Ovary (tissue), 9 donors: ENCODE results near the gene TNFRSF19. TPM values are rescaled to one million over a fixed set of nuclear protein-coding genes. Genes with fewer than 3 reads are reported as not detected.

Experiments used
- DNase-seq, 5 donors: peaks; one replicate each; pipeline ENCODE4 v3.0.0-alpha.2; 2019 to 2020
- H3K27ac ChIP-seq, 2 donors: fragments of 200-600 bp; one replicate each; pipeline versions ENCODE4 v1.5.1 to v1.8.0; 2019 to 2022
- H3K27me3 ChIP-seq: fragments of 200-600 bp; one replicate; pipeline ENCODE4 v1.8.0; 2022
- H3K36me3 ChIP-seq: fragments of 200-600 bp; sonication (generic); one replicate; pipeline ENCODE4 v1.5.1; 2019
- H3K4me1 ChIP-seq: one replicate; pipeline ENCODE4 v1.8.1; 2013; ENCODE audit warnings: mild to moderate bottlenecking, moderate library complexity; ENCODE audit not compliant: insufficient read depth
- H3K4me3 ChIP-seq: fragments of 200-600 bp; sonication (generic); one replicate; pipeline ENCODE4 v1.5.1; 2017
- H3K9me3 ChIP-seq, 2 donors: fragments of 200-600 bp in 1 of 2; sonication (generic) in 1 of 2; one replicate each; pipeline versions ENCODE4 v1.5.1 to v1.8.1; 2013 to 2019; ENCODE audit warnings: mild to moderate bottlenecking in 1 of 2, moderate library complexity in 1 of 2
- EP300 ChIP-seq: sonication (generic); formaldehyde crosslinking; IDR thresholded peaks from one replicate; pipeline ENCODE4 v1.6.1; 2017; ENCODE audit warnings: antibody characterized with exemption
- POLR2A ChIP-seq: fragments of 450-650 bp; IDR thresholded peaks from one replicate; pipeline ENCODE4 v1.6.1; 2017; ENCODE audit warnings: antibody characterized with exemption, mild to moderate bottlenecking, moderate library complexity
- WGBS, 3 donors: extraction: QIAGEN DNeasy Blood & Tissue Kit in 1 of 3; methylation state at CpG; one replicate each; pipeline versions ENCODE4 v1.1.5 to v1.1.7; 2013 to 2017; 5-methylcytosine and 5-hydroxymethylcytosine counted together
- intact Hi-C, 4 donors: fragments of 100-400 bp; cut with DNase I; formaldehyde crosslinking; loops; one replicate each; pipeline versions ENCODE4 v1.11.0 to v1.15.1; 2022 to 2023
- polyA plus RNA-seq, 2 donors: library from polyadenylated mRNA; stranded (reverse); fragments of 200-250 nt in 1 of 2; fragments of 350-450 nt in 1 of 2; fragmentation: Illumina TruSeq in 1 of 2; extraction: RNeasy Lipid Tissue Mini Kit (QIAGEN cat#74804) in 1 of 2; gene quantifications; one replicate each; pipeline ENCODE4 v1.2.3, GENCODE V29; 2013 to 2014
- total RNA-seq, 7 donors: library from RNA; depleted of rRNA in 2 of 7; stranded (reverse); fragments of >200 nt in 2 of 7; fragmentation: NEBNext Ultra II Directional in 3 of 7; extraction: Animal tissue kit (Norgen Biotek cat#: 25700) in 3 of 7; gene quantifications; one replicate each; pipeline versions ENCODE4 v1.1.0 to v1.2.4, GENCODE V29; 2016 to 2023
- TF ChIP-seq, protein P1 (sequence below), 3 donors: fragments of 450-650 bp in 2 of 3; fragments of 200-600 bp in 1 of 3; IDR thresholded peaks; one replicate each; pipeline versions ENCODE4 v1.5.1 to v1.8.0; 2016 to 2022; ENCODE audit warnings: antibody characterized with exemption in 3 of 3, mild to moderate bottlenecking in 1 of 3
- donor health status: DM: no; HTN: no; CAD: no; lungs with moderate emphysema.
- donor health status: DM: no; HTN: no; CAD: no.
- donor health status: Bipolar disorder and iron deficiency.
- donor health status: DM: yes; HTN: yes; CAD: no.
- donor health status: DM: no; HTN: no; CAD: no.
- donor health status: DM: yes; HTN: yes; CAD: no.

Gene TNFRSF19
- total and polyA plus RNA-seq, 9 donors: 2.6 to 15.3 (median 4.8) TPM

DNA sequence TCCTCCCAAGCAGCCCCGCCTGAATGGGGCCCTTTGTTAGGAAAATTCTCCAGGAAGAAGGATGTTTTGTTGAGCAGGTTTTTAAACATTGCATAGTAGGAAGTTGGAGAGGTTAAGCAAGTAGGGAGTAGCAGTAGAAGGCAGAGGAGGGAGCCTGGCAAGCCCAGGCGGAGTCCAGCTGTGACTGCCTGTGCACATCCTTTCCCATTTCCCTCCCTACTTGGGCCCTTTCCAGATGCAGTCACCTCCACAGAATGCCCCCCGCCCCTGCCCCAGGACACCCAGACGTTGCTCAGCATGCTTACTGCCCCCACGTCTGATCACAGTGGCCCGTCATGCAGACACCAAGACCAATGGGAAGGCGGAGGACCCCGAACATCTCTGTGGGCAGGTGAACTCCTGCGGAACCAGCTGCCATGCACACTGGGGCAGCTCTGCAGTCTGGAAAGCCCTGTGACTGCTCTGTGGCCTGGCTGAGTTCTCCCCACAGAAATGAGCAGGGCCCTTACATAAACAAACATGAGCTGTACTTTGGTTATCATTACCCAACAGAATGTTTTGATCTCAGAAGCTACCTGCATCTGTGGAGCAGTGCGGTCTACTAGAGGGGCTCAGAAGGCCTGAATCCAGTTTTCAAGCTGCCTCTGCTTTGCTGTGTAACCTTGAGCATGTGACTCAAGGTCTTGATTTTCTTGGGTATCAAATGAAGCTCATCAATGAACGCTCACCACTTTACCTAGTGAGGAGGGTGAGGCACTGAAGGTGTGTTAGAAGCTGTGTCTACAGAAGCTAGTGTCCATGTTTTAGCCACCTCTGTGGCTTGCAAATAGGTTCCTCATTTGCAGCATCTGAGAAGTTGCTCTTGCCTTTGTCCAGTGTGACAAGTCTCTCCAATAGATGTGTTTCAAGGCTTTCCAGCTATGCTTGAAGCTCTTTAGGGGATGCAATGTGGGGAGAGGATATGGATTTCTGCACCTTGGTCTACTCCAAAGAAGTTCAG is 84.2 kb downstream of the TNFRSF19 start:
- Histone ChIP-seq H3K4me3 (no peak overlapping the region), H3K9me3 (no peaks in the 10 kb centered on the region), H3K27me3 (no peaks in the 10 kb centered on the region), H3K27ac (no peak overlapping the region), H3K4me1 (peaks cover 8% of the 10 kb centered on the region), H3K36me3 (no peaks in the 10 kb centered on the region)
- 50 to 62% (median 51%) methylated on average over 11 of the region's 11 CpGs for WGBS, 3 donors
- TF ChIP-seq POLR2A: no peak
- no peak for TF ChIP-seq EP300
- TF ChIP-seq, protein P1, sequence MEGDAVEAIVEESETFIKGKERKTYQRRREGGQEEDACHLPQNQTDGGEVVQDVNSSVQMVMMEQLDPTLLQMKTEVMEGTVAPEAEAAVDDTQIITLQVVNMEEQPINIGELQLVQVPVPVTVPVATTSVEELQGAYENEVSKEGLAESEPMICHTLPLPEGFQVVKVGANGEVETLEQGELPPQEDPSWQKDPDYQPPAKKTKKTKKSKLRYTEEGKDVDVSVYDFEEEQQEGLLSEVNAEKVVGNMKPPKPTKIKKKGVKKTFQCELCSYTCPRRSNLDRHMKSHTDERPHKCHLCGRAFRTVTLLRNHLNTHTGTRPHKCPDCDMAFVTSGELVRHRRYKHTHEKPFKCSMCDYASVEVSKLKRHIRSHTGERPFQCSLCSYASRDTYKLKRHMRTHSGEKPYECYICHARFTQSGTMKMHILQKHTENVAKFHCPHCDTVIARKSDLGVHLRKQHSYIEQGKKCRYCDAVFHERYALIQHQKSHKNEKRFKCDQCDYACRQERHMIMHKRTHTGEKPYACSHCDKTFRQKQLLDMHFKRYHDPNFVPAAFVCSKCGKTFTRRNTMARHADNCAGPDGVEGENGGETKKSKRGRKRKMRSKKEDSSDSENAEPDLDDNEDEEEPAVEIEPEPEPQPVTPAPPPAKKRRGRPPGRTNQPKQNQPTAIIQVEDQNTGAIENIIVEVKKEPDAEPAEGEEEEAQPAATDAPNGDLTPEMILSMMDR (IDR thresholded peaks at IDR 0.05): no peak
- DNase-seq: no peak
- intact Hi-C loops: no loop called here

DNA sequence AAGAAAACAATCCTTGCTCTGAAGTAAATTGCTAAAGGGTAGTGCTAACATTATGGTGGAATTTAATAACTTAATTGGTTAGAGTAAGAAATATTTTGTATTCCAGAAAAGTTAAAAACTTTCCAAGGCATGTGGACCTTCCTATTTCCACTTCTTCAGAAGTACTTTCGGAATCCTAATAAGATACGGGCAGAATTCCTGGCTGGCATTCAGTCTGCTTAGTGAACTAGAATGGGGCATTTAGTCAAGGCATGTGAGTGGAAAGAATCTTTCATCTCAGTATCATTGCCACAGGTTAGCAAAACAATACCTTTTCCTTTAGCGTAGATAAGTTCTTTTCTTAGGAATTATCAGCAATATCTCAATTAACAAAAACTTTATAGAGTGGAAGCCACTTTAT is 85.1 kb downstream of the TNFRSF19 start:
- H3K4me3 ChIP-seq: no peak overlapping the region
- no peaks in the 10 kb centered on the region for H3K27me3 ChIP-seq
- no peak for DNase-seq
- no peaks in the 10 kb centered on the region for H3K36me3 ChIP-seq
- 85 to 91% (median 89%) methylated on average over 3 of the region's 3 CpGs for WGBS, 3 donors
- H3K27ac ChIP-seq: no peak overlapping the region
- TF ChIP-seq, protein P1 (IDR thresholded peaks at IDR 0.05): no peak
- TF ChIP-seq POLR2A (no peak), EP300 (no peak)
- H3K9me3 ChIP-seq: no peaks in the 10 kb centered on the region
- peaks cover 8% of the 10 kb centered on the region for H3K4me1 ChIP-seq
- intact Hi-C loops: no loop called here

DNA sequence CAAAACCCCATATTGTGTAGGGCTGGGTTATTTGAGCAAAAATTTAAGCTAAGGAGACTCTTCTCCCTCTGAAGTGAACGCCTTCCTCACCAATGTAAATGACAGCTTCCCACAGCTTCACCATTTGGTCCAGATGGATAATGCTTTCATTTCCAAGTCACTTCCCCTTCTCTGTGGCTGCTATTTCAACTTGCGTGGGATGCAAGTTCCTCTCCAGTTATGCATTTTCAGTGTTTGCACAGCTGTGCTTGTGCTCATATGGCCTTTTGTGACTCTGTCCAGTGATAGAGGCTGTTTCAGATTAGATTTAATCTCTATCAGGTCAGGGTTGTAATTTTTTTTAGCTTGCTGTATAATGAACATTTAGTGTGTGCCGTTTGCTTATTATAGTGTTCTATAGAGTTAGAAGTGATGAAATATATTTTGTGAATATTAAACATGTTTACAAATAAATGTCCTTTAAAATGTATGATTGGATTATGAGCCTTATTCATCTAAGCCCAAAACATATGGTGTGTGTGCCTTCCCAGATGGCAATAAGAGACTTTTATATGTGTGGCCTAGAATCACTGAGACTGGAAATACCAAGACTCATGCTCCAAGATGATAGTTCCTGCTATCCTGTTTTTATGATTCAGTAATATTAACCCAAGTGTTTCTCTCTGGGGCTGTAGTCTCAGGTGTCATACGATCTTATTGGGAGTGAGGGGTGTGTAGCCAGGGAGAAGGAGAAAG is 86.6 kb downstream of the TNFRSF19 start:
- Histone ChIP-seq H3K27ac (no peak overlapping the region), H3K36me3 (no peaks in the 10 kb centered on the region), H3K9me3 (no peaks in the 10 kb centered on the region), H3K4me3 (no peak overlapping the region), H3K4me1 (peaks cover 8% of the 10 kb centered on the region), H3K27me3 (no peaks in the 10 kb centered on the region)
- DNase-seq: no peak
- TF ChIP-seq EP300: no peak
- TF ChIP-seq POLR2A: no peak
- TF ChIP-seq, protein P1 (IDR thresholded peaks at IDR 0.05): no peak
- intact Hi-C loops: no loop called here
- WGBS, 3 donors: 28 to 49% (median 32%) methylated on average over 4 of the region's 4 CpGs

DNA sequence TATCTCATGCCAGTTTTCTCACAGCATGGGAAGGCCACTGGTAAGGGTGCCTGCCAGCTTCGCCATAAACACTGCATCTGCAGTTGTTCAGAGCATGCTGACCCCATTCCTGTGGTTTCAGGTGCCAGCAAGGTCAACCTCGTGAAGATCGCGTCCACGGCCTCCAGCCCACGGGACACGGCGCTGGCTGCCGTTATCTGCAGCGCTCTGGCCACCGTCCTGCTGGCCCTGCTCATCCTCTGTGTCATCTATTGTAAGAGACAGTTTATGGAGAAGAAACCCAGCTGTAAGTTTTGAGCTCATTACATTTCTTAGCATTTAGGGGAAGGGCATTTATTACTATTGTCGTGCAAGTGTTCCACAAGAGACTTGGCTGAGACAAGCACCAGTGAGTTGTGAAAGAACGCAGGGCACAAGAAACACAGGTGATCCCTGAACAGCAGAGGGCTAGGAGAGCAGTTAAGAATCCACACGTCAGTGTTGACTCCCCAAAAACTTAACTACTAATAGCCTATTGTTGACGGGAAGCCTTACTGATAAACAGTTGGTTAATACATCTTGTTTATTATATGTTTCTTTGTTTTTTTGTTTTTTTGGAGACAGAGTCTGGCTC is 88.8 kb downstream of the TNFRSF19 start:
- intact Hi-C loops: no loop called here
- Histone ChIP-seq H3K27me3 (no peaks in the 10 kb centered on the region), H3K36me3 (no peaks in the 10 kb centered on the region), H3K4me1 (peaks cover 8% of the 10 kb centered on the region), H3K27ac (no peak overlapping the region), H3K4me3 (no peak overlapping the region), H3K9me3 (no peaks in the 10 kb centered on the region)
- TF ChIP-seq EP300: no peak
- TF ChIP-seq POLR2A: peak; percentile 14
- 26 to 31% (median 30%) methylated on average over 15 of the region's 15 CpGs for WGBS, 3 donors
- DNase-seq: peak in 2 of 5 donors; percentile 36 to 59
